RPMI8226 (cell line): ENCODE measurements around the gene CELF4.

Experiments used
- DNase-seq: peaks from one replicate; pipeline ENCODE4 v3.0.0-alpha.2; 2015

The CELF4 gene

GRCh38 chr18:37249171-37249886 is 316.3 kb downstream of the CELF4 start:
- no peak for DNase-seq

- no peak for DNase-seq
Measured at GRCh38 chr18:37248281-37248680, 317.3 kb downstream of the CELF4 start.

GRCh38 chr18:37247497-37248161 is 318.0 kb downstream of the CELF4 start:
- no peak for DNase-seq

GRCh38 chr18:37246779-37247340 is 318.7 kb downstream of the CELF4 start:
- no peak for DNase-seq

GRCh38 chr18:37244618-37245017 is 321.0 kb downstream of the CELF4 start:
- DNase-seq = no peak

- no peak for DNase-seq
Measured at GRCh38 chr18:37243741-37244140, 321.9 kb downstream of the CELF4 start.

- DNase-seq = no peak
Measured at GRCh38 chr18:37242826-37243560, 322.6 kb downstream of the CELF4 start.

- no peak for DNase-seq
Measured at GRCh38 chr18:37242091-37242490, 323.5 kb downstream of the CELF4 start.

GRCh38 chr18:37238282-37239108 is 327.1 kb downstream of the CELF4 start:
- DNase-seq = no peak

GRCh38 chr18:37235583-37235982 is 330.0 kb downstream of the CELF4 start:
- DNase-seq = no peak

- DNase-seq = no peak
Measured at GRCh38 chr18:37231251-37231650, 334.3 kb downstream of the CELF4 start.

- DNase-seq = no peak
Measured at GRCh38 chr18:37230768-37231167, 334.8 kb downstream of the CELF4 start.

- no peak for DNase-seq
Measured at GRCh38 chr18:37225279-37225678, 340.3 kb downstream of the CELF4 start.

GRCh38 chr18:37222999-37223378 is 342.6 kb downstream of the CELF4 start:
- no peak for DNase-seq

GRCh38 chr18:37222354-37222998 is 343.1 kb downstream of the CELF4 start:
- DNase-seq = no peak

- no peak for DNase-seq
Measured at GRCh38 chr18:37219257-37219656, 346.3 kb downstream of the CELF4 start.

- DNase-seq = no peak
Measured at GRCh38 chr18:37218022-37218590, 347.5 kb downstream of the CELF4 start.

GRCh38 chr18:37210781-37211180 is 354.8 kb downstream of the CELF4 start:
- DNase-seq = no peak

- DNase-seq = no peak
Measured at GRCh38 chr18:37207343-37207742, 358.3 kb downstream of the CELF4 start.

- no peak for DNase-seq
Measured at GRCh38 chr18:37199741-37200140, 365.9 kb downstream of the CELF4 start.
